NCI-H2081 treated with DMSO at 0.1 percent for 48 hours (cell line): ENCODE measurements around the gene DOCK4.

Experiments
- DNase-seq: peaks from one replicate; lab custom pipeline; 2025; lab: John Stamatoyannopoulos, UW

Gene DOCK4

GRCh38 chr7:111806232-111806631, 400.0 kb downstream of the DOCK4 start:
- DNase-seq = no peak

GRCh38 chr7:111803015-111803758, 403.0 kb downstream of the DOCK4 start:
- DNase-seq = no peak

- DNase-seq = no peak
These were observed 403.9 kb downstream of the DOCK4 start for GRCh38 chr7:111802194-111802772.

GRCh38 chr7:111801277-111801676, 404.9 kb downstream of the DOCK4 start:
- no peak for DNase-seq

- no peak for DNase-seq
These were observed 409.5 kb downstream of the DOCK4 start for GRCh38 chr7:111796671-111797070.

- DNase-seq = no peak
These were observed 416.3 kb downstream of the DOCK4 start for GRCh38 chr7:111789870-111790269.

- DNase-seq = no peak
These were observed 417.2 kb downstream of the DOCK4 start for GRCh38 chr7:111789048-111789320.

GRCh38 chr7:111788286-111789047, 417.7 kb downstream of the DOCK4 start:
- no peak for DNase-seq

- no peak for DNase-seq
These were observed 418.5 kb downstream of the DOCK4 start for GRCh38 chr7:111787741-111788140.

- no peak for DNase-seq
These were observed 419.1 kb downstream of the DOCK4 start for GRCh38 chr7:111787099-111787498.

GRCh38 chr7:111785076-111785475, 421.1 kb downstream of the DOCK4 start:
- DNase-seq = no peak

GRCh38 chr7:111784296-111784695, 421.9 kb downstream of the DOCK4 start:
- DNase-seq = no peak

GRCh38 chr7:111783854-111784253, 422.3 kb downstream of the DOCK4 start:
- no peak for DNase-seq

GRCh38 chr7:111780527-111780926, 425.7 kb downstream of the DOCK4 start:
- no peak for DNase-seq

- no peak for DNase-seq
These were observed 431.0 kb downstream of the DOCK4 start for GRCh38 chr7:111775206-111775605.

GRCh38 chr7:111772716-111773115, 433.5 kb downstream of the DOCK4 start:
- DNase-seq = no peak

GRCh38 chr7:111771638-111772037, 434.6 kb downstream of the DOCK4 start:
- no peak for DNase-seq

- no peak for DNase-seq
These were observed 436.1 kb downstream of the DOCK4 start for GRCh38 chr7:111770116-111770515.

GRCh38 chr7:111765751-111766643, 440.2 kb downstream of the DOCK4 start:
- no peak for DNase-seq

- no peak for DNase-seq
These were observed 442.9 kb downstream of the DOCK4 start for GRCh38 chr7:111763221-111763801.

GRCh38 chr7:111762799-111763198, 443.4 kb downstream of the DOCK4 start:
- no peak for DNase-seq

GRCh38 chr7:111762211-111762610, 444.0 kb downstream of the DOCK4 start:
- no peak for DNase-seq
